GM12801 (cell line): ENCODE data around the gene COPE.

Experiments
- CTCF ChIP-seq: IDR thresholded peaks from one replicate; pipeline ENCODE4 v1.5.1; 2011; ENCODE audit warnings: control low read depth; ENCODE audit not compliant: insufficient read length; ENCODE audit errors: extremely low read depth

Gene COPE

DNA sequence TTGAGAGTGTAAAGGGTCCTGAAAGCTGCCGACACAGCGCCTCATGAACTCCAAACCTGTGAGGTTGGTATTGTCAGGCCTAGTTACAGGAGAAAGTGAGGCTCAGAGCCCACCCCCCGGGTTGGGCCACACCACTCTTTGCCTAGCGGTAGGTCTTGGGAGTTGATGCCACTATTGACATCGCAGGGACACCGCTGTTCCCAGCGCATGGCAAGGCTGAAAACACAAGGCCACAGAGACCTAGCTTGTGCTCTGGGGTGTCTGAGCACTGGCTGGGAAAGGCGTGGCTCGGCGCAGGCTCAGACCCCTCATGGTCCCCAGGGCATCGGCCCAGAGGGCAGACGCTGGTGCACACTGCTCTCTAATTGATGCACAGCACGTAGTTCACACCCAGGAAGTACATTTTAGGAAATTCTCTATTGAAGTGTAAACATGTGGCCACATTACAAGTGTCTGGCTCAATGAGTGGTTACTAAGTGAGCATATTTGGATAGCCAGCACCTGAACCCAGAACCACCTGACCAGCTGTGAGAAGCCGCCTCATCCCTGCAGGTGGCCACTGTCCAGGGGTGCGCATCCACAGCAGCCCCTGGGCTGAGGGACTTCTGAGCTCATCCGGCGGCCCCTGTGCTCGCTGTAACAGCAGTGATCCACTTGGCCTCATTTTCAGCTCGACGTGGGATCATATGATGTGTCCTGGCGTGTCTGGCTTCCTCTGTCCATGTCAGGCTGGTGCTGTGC is 60.1 kb downstream of the COPE start:
- no peak for TF ChIP-seq CTCF

DNA sequence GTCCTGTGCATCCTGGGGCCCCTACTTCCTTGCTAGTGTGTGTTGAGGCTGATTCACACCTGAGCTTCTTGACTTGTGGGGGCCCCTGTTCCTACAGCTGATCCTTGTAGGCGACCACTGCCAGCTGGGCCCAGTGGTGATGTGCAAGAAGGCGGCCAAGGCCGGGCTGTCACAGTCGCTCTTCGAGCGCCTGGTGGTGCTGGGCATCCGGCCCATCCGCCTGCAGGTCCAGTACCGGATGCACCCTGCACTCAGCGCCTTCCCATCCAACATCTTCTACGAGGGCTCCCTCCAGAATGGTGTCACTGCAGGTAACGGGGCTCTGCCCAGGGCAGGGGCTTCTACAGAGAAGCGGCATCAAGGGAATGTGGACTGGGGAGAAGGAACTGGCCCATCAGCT is 62.0 kb downstream of the COPE start:
- no peak for TF ChIP-seq CTCF

DNA sequence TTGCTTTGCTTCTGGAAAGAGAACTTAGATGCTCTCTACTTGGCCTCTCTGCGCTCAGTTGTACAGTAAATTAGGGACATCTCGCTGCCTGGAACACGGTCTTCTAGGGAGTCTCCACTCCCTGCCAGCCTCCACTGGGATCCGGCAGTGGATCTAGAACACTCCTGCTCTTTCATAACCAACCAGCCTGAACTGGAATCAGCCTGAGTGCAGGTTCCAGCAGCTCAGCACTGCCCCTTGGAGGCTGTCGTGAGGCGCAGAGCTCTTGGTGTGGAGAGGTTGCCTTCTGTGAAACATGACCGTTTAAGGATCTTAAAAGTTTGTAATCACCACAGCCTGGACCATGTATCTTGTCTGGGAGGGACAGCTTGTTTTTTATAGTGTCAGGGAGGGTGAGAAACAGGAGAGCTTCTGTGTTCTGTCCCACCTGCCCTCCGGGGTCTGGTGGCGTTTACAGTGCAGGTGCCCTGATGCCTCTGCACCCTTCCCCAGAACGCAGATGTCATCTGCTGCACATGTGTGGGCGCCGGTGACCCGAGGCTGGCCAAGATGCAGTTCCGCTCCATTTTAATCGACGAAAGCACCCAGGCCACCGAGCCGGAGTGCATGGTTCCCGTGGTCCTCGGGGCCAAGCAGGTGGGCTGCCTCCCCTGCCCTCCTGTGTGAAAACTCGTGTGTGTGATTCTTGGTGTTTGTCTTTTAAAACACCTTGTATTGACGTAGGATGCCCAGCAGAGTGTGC is 62.6 kb downstream of the COPE start:
- no peak for TF ChIP-seq CTCF

DNA sequence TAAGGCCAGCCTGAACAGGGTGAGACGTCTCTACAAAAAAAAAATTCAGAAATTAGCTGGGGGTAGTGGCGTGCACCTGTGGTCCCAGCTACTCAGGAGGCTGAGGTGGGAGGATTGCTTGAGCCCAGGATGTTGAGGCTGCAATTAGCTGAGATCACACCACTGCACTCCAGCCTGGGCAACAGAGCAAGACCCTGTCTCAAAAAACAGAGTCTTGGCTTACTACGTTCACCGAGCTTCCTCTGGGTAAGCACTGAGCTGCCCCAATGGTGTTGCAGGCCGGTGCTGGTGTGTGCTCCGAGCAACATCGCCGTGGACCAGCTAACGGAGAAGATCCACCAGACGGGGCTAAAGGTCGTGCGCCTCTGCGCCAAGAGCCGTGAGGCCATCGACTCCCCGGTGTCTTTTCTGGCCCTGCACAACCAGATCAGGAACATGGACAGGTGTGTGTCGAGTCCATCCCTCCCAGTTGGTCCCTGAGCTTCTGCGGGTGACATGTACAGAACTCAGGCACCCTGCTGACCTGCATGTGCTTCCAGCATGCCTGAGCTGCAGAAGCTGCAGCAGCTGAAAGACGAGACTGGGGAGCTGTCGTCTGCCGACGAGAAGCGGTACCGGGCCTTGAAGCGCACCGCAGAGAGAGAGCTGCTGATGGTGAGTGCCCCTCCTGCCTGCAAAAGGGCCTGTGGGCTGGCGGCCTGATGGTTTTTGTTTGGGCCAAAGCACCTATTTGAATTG is 63.4 kb downstream of the COPE start:
- no peak for TF ChIP-seq CTCF

- TF ChIP-seq CTCF, result no peak
Measured at GRCh38 chr19:18854982-18855381, 64.2 kb downstream of the COPE start.

DNA sequence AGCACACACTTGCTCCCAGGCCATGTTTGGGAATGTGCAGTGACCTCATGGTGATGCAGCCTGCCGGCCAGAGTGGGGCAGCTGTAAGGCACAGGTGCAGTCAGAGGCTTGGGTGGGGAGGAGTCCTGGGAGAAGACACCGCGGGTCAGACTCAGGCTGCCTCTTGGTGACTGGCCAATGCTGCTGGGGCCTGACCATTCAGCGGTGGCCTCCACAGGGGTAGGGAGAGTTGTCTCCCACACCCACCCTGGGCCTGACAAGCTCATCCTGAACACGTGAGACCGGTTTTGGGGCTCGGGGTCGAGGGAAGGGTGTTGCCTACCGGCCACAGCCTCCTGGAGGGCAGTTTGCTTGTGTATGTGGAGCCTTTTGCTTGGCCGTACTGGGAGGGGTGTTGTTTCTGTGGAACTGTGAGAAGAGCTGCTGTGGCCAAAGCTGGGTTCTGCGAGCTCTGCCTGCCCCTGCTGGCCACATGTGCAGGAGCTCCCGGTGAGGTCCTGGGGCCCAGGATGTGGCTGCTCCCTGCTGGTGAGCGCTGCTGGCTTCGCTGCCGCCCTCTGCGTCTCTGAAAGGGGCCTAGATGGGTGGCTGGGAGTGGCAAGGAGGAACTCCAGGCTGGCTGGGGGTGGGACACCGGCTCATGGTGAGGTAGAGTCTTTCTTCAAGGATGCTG is 65.3 kb downstream of the COPE start:
- no peak for TF ChIP-seq CTCF

GRCh38 chr19:18852648-18853047 is 66.5 kb downstream of the COPE start:
- TF ChIP-seq CTCF, result no peak
